Liver (tissue), 9 donors: ENCODE results near the gene IRAK3. TPM values are rescaled to one million over a fixed set of nuclear protein-coding genes. Genes with fewer than 3 reads are reported as not detected.
"Not testable (repeated sequence)": the region's sequence is repeated elsewhere in the genome, so short reads cannot be mapped to it uniquely, and the experiment has no call there.

Experiments used
- DNase-seq: peaks from one replicate; pipeline ENCODE4 v3.0.0-alpha.2; 2017; ENCODE audit warnings: low spot score
- H3K27ac ChIP-seq, 2 donors: one replicate each; pipeline ENCODE4 v1.7.0; 2013; ENCODE audit warnings: inconsistent platforms in 2 of 2, low read length in 2 of 2, control low read depth in 1 of 2, low read depth in 1 of 2, mild to moderate bottlenecking in 1 of 2
- H3K27me3 ChIP-seq, 4 donors: one replicate each; pipeline versions ENCODE4 v1.6.1 to v1.7.0; 2013; ENCODE audit warnings: low read length in 3 of 4, inconsistent platforms in 1 of 4, mild to moderate bottlenecking in 1 of 4, moderate library complexity in 1 of 4; ENCODE audit not compliant: control insufficient read depth in 4 of 4, insufficient read depth in 4 of 4
- H3K36me3 ChIP-seq, 4 donors: one replicate each; pipeline versions ENCODE4 v1.6.1 to v1.7.0; 2013; ENCODE audit warnings: low read length in 3 of 4, mild to moderate bottlenecking in 3 of 4, low read depth in 1 of 4, moderate library complexity in 1 of 4; ENCODE audit not compliant: control insufficient read depth in 4 of 4, insufficient read depth in 3 of 4
- H3K4me1 ChIP-seq, 4 donors: one replicate each; pipeline versions ENCODE4 v1.6.1 to v1.7.0; 2013; ENCODE audit warnings: low read length in 3 of 4, mild to moderate bottlenecking in 3 of 4, moderate library complexity in 1 of 4; ENCODE audit not compliant: control insufficient read depth in 4 of 4, insufficient read depth in 4 of 4
- H3K4me3 ChIP-seq, 3 donors: one replicate each; pipeline versions ENCODE4 v1.6.1 to v1.7.0; 2013; ENCODE audit warnings: low read length in 3 of 3, control low read depth in 1 of 3, low read depth in 1 of 3, mild to moderate bottlenecking in 1 of 3
- H3K9ac ChIP-seq, 2 donors: one replicate each; pipeline ENCODE4 v1.7.0; 2013; ENCODE audit warnings: low read length in 2 of 2, mild to moderate bottlenecking in 2 of 2, moderate library complexity in 2 of 2, control low read depth in 1 of 2, low read depth in 1 of 2
- H3K9me3 ChIP-seq, 4 donors: one replicate each; pipeline versions ENCODE4 v1.6.1 to v1.7.0; 2013; ENCODE audit warnings: low read length in 3 of 4; ENCODE audit not compliant: control insufficient read depth in 4 of 4
- EGR1 ChIP-seq, 2 donors: IDR thresholded peaks; 2 replicates each; pipeline ENCODE4 v1.6.1; 2016 to 2018; ENCODE audit warnings: antibody characterized with exemption in 2 of 2, low read depth in 2 of 2
- FOXA1 ChIP-seq: IDR thresholded peaks from 2 replicates; pipeline ENCODE4 v1.6.1; 2016; ENCODE audit warnings: antibody characterized with exemption
- FOXA2 ChIP-seq: IDR thresholded peaks from 2 replicates; pipeline ENCODE4 v1.6.1; 2016; ENCODE audit warnings: antibody characterized with exemption
- GABPA ChIP-seq, 2 donors: IDR thresholded peaks in 1 of 2; conservative IDR thresholded peaks in 1 of 2; 2 replicates each; pipeline ENCODE4 v1.6.1; 2016; ENCODE audit warnings: antibody characterized with exemption in 2 of 2, mild to moderate bottlenecking in 1 of 2, moderate library complexity in 1 of 2
- HNF4A ChIP-seq, 2 donors: conservative IDR thresholded peaks; 2 replicates each; pipeline ENCODE4 v1.6.1; 2016; ENCODE audit warnings: antibody characterized with exemption in 2 of 2, mild to moderate bottlenecking in 2 of 2
- HNF4G ChIP-seq: IDR thresholded peaks from 2 replicates; pipeline ENCODE4 v1.6.1; 2016; ENCODE audit warnings: antibody characterized with exemption
- JUND ChIP-seq, 2 donors: IDR thresholded peaks; 2 replicates each; pipeline ENCODE4 v1.6.1; 2016; ENCODE audit warnings: antibody characterized with exemption in 2 of 2
- NR2F2 ChIP-seq: IDR thresholded peaks from 2 replicates; pipeline ENCODE4 v1.6.1; 2016; ENCODE audit warnings: antibody characterized with exemption
- RAD21 ChIP-seq, 2 donors: IDR thresholded peaks; 2 replicates each; pipeline ENCODE4 v1.6.1; 2016; ENCODE audit warnings: antibody characterized with exemption in 2 of 2, mild to moderate bottlenecking in 2 of 2
- RXRA ChIP-seq, 2 donors: IDR thresholded peaks; 2 replicates each; pipeline ENCODE4 v1.6.1; 2017 to 2018; ENCODE audit warnings: antibody characterized with exemption in 2 of 2, mild to moderate bottlenecking in 1 of 2
- SP1 ChIP-seq: IDR thresholded peaks from 2 replicates; pipeline ENCODE4 v1.6.1; 2018; ENCODE audit warnings: antibody characterized with exemption, mild to moderate bottlenecking
- TAF1 ChIP-seq: conservative IDR thresholded peaks from 2 replicates; pipeline ENCODE4 v1.6.1; 2016; ENCODE audit warnings: antibody characterized with exemption, mild to moderate bottlenecking
- YY1 ChIP-seq: IDR thresholded peaks from 2 replicates; pipeline ENCODE4 v1.6.1; 2016; ENCODE audit warnings: antibody characterized with exemption, mild to moderate bottlenecking
- WGBS: extraction: QIAGEN DNeasy Blood & Tissue Kit; methylation state at CpG from one replicate; pipeline ENCODE4 v1.1.7; 2013; 5-methylcytosine and 5-hydroxymethylcytosine counted together
- polyA plus RNA-seq, 2 donors: library from polyadenylated mRNA; stranded (reverse) in 1 of 2; unstranded in 1 of 2; fragments of 200-250 nt in 1 of 2; fragments of >200 nt in 1 of 2; fragmentation: Nextera tagmentation in 1 of 2; extraction: Ambion mirVana in 1 of 2; gene quantifications; one replicate each; pipeline versions ENCODE4 v1.2.1 to v1.2.3, GENCODE V29; 2013 to 2015
- total RNA-seq, 2 donors: library from RNA; depleted of rRNA; stranded (reverse); fragments of >200 nt; gene quantifications; one replicate each; pipeline ENCODE4 v1.2.3, GENCODE V29; 2014
- TF ChIP-seq, protein P1 (sequence below): IDR thresholded peaks from 2 replicates; pipeline ENCODE4 v1.6.1; 2016; ENCODE audit warnings: antibody characterized with exemption, mild to moderate bottlenecking
- TF ChIP-seq, protein P2 (sequence below): IDR thresholded peaks from 2 replicates; pipeline ENCODE4 v1.6.1; 2016; ENCODE audit warnings: antibody characterized with exemption
- TF ChIP-seq, protein P3 (sequence below): IDR thresholded peaks from 2 replicates; pipeline ENCODE4 v1.6.1; 2016; ENCODE audit warnings: antibody characterized with exemption
- TF ChIP-seq, protein P4 (sequence below): IDR thresholded peaks from 2 replicates; pipeline ENCODE4 v1.6.1; 2016; ENCODE audit warnings: antibody characterized with exemption
- TF ChIP-seq, protein P5 (sequence below): fragments of 150-350 bp; IDR thresholded peaks from 2 replicates; pipeline ENCODE4 v1.5.1; 2017; ENCODE audit warnings: improper control_type of control experiment, low read depth, low read length; ENCODE audit not compliant: missing input control
- donor health status: healthy.
- donor health status: healthy.
- donor health status: healthy.
- donor health status: healthy.
- donor health status: healthy.

The IRAK3 gene
- total and polyA plus RNA-seq, 4 donors = 1.1 to 8.6 (median 3.5) TPM

DNA sequence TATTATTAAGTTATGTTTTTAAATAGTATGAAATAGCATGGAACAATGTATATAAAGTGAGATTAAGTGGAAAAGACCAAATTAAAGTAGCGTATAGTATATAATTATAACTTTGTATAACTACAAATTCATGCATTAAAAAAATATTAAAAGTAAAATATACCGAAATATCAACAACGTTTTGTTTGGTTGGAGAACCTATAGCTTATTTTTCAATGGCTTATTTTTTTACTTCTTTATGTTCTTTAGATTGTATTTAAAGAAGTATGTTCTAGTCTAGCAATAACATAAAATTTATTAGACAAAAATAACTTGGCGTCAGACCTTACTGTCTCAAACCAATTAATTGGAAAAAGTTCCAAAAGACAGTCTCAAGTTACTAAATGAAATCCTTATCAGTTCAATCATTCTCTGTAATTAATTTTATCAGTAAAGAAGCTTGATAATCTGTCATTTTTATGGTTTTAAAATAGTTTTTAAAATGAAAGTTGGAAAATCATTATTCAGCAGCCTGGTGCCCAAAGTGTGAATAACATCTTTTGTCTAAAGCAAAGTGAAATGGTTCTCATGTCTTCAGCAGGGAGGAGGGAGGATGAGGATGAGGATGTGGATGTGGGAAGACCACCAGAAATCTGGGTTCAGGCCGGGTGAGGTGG, 46.7 kb downstream of the IRAK3 start (continued):
- TF ChIP-seq, protein P1, sequence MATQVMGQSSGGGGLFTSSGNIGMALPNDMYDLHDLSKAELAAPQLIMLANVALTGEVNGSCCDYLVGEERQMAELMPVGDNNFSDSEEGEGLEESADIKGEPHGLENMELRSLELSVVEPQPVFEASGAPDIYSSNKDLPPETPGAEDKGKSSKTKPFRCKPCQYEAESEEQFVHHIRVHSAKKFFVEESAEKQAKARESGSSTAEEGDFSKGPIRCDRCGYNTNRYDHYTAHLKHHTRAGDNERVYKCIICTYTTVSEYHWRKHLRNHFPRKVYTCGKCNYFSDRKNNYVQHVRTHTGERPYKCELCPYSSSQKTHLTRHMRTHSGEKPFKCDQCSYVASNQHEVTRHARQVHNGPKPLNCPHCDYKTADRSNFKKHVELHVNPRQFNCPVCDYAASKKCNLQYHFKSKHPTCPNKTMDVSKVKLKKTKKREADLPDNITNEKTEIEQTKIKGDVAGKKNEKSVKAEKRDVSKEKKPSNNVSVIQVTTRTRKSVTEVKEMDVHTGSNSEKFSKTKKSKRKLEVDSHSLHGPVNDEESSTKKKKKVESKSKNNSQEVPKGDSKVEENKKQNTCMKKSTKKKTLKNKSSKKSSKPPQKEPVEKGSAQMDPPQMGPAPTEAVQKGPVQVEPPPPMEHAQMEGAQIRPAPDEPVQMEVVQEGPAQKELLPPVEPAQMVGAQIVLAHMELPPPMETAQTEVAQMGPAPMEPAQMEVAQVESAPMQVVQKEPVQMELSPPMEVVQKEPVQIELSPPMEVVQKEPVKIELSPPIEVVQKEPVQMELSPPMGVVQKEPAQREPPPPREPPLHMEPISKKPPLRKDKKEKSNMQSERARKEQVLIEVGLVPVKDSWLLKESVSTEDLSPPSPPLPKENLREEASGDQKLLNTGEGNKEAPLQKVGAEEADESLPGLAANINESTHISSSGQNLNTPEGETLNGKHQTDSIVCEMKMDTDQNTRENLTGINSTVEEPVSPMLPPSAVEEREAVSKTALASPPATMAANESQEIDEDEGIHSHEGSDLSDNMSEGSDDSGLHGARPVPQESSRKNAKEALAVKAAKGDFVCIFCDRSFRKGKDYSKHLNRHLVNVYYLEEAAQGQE = no peak
- TF ChIP-seq GABPA (IDR thresholded peaks at IDR 0.05 in 1 of 2, conservative IDR thresholded peaks at IDR 0.05 in 1 of 2) = no peak
- TF ChIP-seq SP1 = no peak
- TF ChIP-seq, protein P2, sequence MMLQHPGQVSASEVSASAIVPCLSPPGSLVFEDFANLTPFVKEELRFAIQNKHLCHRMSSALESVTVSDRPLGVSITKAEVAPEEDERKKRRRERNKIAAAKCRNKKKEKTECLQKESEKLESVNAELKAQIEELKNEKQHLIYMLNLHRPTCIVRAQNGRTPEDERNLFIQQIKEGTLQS = no peak
- TF ChIP-seq YY1 = no peak
- TF ChIP-seq NR2F2 = no peak
- no peak for TF ChIP-seq HNF4G
- no peak for TF ChIP-seq FOXA1

DNA sequence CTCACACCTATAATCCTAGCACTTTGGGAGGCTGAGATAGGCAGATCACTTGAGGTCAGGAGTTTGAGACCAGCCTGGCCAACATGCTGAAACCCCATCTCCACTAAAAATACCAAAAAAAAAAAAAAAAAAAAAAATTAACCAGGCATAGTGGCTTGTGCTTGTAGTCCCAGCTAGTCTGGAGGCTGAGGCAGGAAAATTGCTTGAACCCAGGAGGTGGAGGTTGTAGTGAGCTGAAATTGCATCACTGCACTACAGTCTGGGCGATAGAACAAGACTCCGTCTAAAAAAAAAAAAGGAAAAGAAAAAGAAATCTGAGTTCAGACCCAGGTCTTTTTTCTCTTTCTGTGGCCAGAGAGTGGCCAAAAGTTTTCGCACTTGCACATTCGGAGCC, 47.3 kb downstream of the IRAK3 start:
- H3K4me1 ChIP-seq, H3K9ac ChIP-seq, H3K27ac ChIP-seq, H3K36me3 ChIP-seq, H3K27me3 ChIP-seq, DNase-seq, H3K4me3 ChIP-seq, H3K9me3 ChIP-seq: not testable (repeated sequence)
- 93% methylated on average over 4 of the region's 4 CpGs for WGBS

DNA sequence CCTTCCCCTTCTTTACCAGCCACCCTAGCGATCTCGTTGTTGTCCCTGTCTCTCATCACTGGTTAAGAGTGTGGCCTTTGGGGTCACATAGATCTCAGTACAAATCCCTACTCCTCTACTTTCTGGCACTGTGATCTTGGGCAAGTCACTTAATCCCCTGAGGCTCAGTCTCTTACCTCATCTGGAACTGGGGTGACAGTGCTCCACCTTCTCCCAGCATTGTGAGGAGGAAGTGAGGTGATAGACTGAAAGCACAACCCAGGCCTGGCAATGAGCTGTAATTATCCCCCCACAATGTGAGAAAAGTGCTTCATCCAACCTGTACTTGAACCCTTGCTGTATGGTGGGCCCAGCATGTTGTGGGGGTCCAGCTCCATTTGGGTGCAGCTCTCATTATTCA, 48.0 kb downstream of the IRAK3 start:
- Histone ChIP-seq H3K4me1 (peaks cover 0 to 7% (median 3%) of the 10 kb centered on the region in 4 donors), H3K9ac (no peak overlapping the region), H3K4me3 (no peak overlapping the region), H3K36me3 (no peaks in the 10 kb centered on the region), H3K27ac (no peak overlapping the region), H3K27me3 (peaks cover 0 to 3% (median 0%) of the 10 kb centered on the region in 4 donors), H3K9me3 (no peaks in the 10 kb centered on the region)
- no peak for DNase-seq
- TF ChIP-seq, protein P3, sequence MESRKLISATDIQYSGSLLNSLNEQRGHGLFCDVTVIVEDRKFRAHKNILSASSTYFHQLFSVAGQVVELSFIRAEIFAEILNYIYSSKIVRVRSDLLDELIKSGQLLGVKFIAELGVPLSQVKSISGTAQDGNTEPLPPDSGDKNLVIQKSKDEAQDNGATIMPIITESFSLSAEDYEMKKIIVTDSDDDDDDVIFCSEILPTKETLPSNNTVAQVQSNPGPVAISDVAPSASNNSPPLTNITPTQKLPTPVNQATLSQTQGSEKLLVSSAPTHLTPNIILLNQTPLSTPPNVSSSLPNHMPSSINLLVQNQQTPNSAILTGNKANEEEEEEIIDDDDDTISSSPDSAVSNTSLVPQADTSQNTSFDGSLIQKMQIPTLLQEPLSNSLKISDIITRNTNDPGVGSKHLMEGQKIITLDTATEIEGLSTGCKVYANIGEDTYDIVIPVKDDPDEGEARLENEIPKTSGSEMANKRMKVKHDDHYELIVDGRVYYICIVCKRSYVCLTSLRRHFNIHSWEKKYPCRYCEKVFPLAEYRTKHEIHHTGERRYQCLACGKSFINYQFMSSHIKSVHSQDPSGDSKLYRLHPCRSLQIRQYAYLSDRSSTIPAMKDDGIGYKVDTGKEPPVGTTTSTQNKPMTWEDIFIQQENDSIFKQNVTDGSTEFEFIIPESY = no peak
- TF ChIP-seq, protein P4, sequence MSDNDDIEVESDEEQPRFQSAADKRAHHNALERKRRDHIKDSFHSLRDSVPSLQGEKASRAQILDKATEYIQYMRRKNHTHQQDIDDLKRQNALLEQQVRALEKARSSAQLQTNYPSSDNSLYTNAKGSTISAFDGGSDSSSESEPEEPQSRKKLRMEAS = no peak
- TF ChIP-seq FOXA2 (no peak), JUND (IDR thresholded peaks at IDR 0.05) (no peak), NR2F2 (no peak), TAF1 (no peak), SP1 (no peak), GABPA (IDR thresholded peaks at IDR 0.05 in 1 of 2, conservative IDR thresholded peaks at IDR 0.05 in 1 of 2) (no peak), RAD21 (IDR thresholded peaks at IDR 0.05) (no peak), EGR1 (IDR thresholded peaks at IDR 0.05; ENCODE audit: low read depth in 2 of 2) (no peak), FOXA1 (no peak), YY1 (no peak), HNF4A (conservative IDR thresholded peaks at IDR 0.05) (no peak), HNF4G (no peak), RXRA (IDR thresholded peaks at IDR 0.05) (no peak)
- TF ChIP-seq, protein P2 = no peak
- TF ChIP-seq, protein P5, sequence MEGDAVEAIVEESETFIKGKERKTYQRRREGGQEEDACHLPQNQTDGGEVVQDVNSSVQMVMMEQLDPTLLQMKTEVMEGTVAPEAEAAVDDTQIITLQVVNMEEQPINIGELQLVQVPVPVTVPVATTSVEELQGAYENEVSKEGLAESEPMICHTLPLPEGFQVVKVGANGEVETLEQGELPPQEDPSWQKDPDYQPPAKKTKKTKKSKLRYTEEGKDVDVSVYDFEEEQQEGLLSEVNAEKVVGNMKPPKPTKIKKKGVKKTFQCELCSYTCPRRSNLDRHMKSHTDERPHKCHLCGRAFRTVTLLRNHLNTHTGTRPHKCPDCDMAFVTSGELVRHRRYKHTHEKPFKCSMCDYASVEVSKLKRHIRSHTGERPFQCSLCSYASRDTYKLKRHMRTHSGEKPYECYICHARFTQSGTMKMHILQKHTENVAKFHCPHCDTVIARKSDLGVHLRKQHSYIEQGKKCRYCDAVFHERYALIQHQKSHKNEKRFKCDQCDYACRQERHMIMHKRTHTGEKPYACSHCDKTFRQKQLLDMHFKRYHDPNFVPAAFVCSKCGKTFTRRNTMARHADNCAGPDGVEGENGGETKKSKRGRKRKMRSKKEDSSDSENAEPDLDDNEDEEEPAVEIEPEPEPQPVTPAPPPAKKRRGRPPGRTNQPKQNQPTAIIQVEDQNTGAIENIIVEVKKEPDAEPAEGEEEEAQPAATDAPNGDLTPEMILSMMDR = no peak
- TF ChIP-seq, protein P1 = no peak
- WGBS = 77% methylated on average over 2 of the region's 2 CpGs
